Omental fat pad (tissue), 4 donors: ENCODE results near the gene TMEM186. TPM values are rescaled to one million over a fixed set of nuclear protein-coding genes. Genes with fewer than 3 reads are reported as not detected.

Experiments
- ATAC-seq: fragments of 150-250 bp; one replicate; pipeline ENCODE4 v1.9.1; 2016; ENCODE audit warnings: mild to moderate bottlenecking, moderate library complexity; ENCODE audit not compliant: low FRiP score
- DNase-seq: peaks from one replicate; pipeline ENCODE4 v3.0.0-alpha.2; 2019; ENCODE audit warnings: low spot score
- CTCF ChIP-seq, 3 donors: fragments of 450-650 bp; IDR thresholded peaks; one replicate each; pipeline ENCODE4 v1.5.1; 2016 to 2017; ENCODE audit warnings: antibody characterized with exemption in 3 of 3, mild to moderate bottlenecking in 3 of 3, moderate library complexity in 2 of 3
- total RNA-seq, 4 donors: library from RNA; depleted of rRNA; stranded (reverse); fragments of >200 nt; gene quantifications; one replicate each; pipeline ENCODE4 v1.1.0, GENCODE V29; 2016

The TMEM186 gene
- total RNA-seq, 4 donors from 2014 or later: 3.6 to 8.2 (median 5.1) TPM

- DNase-seq: no peak
- ATAC-seq: no peak
- no peak for TF ChIP-seq CTCF (IDR thresholded peaks at IDR 0.05)
Observed at GRCh38 chr16:8781797-8782196, 15.6 kb downstream of the TMEM186 start.

- ATAC-seq (no peak), DNase-seq (no peak)
- TF ChIP-seq CTCF (IDR thresholded peaks at IDR 0.05): no peak
Observed at GRCh38 chr16:8777217-8777616, 20.2 kb downstream of the TMEM186 start.

- no peak for ATAC-seq
- no peak for TF ChIP-seq CTCF (IDR thresholded peaks at IDR 0.05)
- DNase-seq: no peak
Observed at GRCh38 chr16:8776129-8776584, 21.3 kb downstream of the TMEM186 start.

GRCh38 chr16:8775359-8775758 lies 22.1 kb downstream of the TMEM186 start:
- DNase-seq (no peak), ATAC-seq (no peak)
- TF ChIP-seq CTCF (IDR thresholded peaks at IDR 0.05): no peak

- no peak for TF ChIP-seq CTCF (IDR thresholded peaks at IDR 0.05)
- DNase-seq (no peak), ATAC-seq (no peak)
Observed at GRCh38 chr16:8774208-8774607, 23.2 kb downstream of the TMEM186 start.

GRCh38 chr16:8773537-8773936 lies 23.9 kb downstream of the TMEM186 start:
- DNase-seq (no peak), ATAC-seq (no peak)
- no peak for TF ChIP-seq CTCF (IDR thresholded peaks at IDR 0.05)

GRCh38 chr16:8768692-8769091 lies 28.7 kb downstream of the TMEM186 start:
- ATAC-seq (no peak), DNase-seq (no peak)
- TF ChIP-seq CTCF (IDR thresholded peaks at IDR 0.05): no peak
